CD4-positive, alpha-beta T cell treated with Interleukin-17A for 4 hours (primary cell): ENCODE data around the gene MEIKIN.

Experiments
- DNase-seq: peaks from one replicate; pipeline ENCODE4 v3.0.0-alpha.2; 2020; ENCODE audit warnings: mixed read lengths

The MEIKIN gene

GRCh38 chr5:131766689-131767088 lies 178.8 kb downstream of the MEIKIN start:
- DNase-seq = no peak

DNA sequence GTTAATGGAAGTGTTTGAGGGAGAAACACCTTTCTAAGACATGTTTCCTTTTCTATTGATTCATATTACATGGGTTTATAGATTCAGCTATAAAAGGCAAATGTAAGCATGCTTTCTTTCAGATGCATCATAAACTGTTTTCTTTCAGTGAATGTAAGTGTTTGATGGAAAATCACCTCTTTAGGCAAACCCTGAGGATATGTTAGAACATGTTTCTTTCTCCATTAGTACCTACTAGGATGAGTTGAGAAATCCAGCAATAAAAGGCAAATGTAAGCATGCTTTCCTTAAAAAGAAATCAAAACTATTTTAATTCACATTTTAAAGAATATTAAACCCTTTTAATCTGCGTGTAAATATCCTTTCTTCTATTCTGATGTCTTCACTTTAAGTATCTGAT lies 180.2 kb downstream of the MEIKIN start:
- no peak for DNase-seq

DNA sequence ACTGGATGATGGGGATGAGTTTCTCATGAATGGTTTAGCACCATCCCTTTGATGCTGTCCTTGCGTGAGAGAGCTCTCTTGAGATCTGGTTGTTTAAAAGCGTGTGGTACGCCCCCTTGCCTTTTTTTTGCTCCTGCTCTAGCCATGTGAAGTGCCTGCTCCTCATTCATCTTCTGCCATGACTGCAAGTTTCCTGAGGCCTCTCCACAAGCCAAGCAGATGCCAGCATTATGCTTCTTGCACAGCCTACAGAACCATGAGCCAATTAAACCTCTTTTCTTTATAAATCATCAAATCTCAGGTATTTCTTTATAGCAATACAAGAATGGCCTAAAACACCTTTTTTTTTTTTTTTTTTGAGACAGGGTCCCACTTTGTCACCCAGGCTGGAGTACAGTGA lies 181.5 kb downstream of the MEIKIN start:
- DNase-seq = no peak

- no peak for DNase-seq
Observed at GRCh38 chr5:131760793-131761192, 184.7 kb downstream of the MEIKIN start.

DNA sequence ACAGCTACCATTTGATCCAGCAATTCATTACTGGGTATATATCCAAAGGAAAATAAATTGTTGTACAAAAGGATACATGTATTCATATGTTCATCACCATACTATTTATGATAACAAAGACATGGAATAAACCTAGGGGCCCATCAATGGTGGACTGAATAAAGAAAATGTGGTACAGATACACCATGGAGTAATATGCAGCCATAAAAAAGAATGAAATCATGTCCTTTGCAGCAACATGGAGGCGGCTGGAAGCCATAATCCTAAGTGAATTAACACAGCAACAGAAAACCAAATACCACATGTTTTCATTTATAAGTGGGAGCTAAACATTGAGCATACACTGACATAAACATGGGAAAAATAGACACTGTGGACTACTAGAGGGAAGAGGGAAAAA lies 185.8 kb downstream of the MEIKIN start:
- no peak for DNase-seq

DNA sequence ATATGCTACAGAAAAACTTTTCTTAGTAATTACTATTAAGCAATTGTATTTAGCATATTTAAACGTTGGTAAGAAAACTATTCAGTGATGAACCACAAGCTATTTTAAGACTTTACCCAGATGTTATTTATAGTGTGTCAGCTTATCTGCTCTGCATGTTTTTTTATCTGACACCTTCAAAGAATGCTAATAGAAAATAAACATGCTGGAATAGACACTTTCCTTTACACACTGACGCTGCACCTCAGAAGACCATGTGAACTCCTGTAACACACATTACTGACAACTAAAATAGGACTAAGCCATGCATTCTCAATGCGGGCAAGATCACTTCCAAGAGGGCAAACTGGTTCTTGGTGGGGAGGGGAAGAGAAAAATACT lies 187.0 kb downstream of the MEIKIN start:
- DNase-seq = no peak

GRCh38 chr5:131757830-131758519 lies 187.5 kb downstream of the MEIKIN start:
- DNase-seq = no peak
